NB4 (cell line): ENCODE measurements around the gene PDCL3.

Experiments used
- POLR2A ChIP-seq: IDR thresholded peaks from 2 replicates; pipeline ENCODE4 v1.6.1; 2011; ENCODE audit warnings: mild to moderate bottlenecking; ENCODE audit not compliant: insufficient read length; ENCODE audit errors: extremely low read depth
- TF ChIP-seq, protein P1 (sequence below): IDR thresholded peaks from one replicate; pipeline ENCODE4 v1.5.1; 2012; ENCODE audit warnings: low read depth, low read length

DNA sequence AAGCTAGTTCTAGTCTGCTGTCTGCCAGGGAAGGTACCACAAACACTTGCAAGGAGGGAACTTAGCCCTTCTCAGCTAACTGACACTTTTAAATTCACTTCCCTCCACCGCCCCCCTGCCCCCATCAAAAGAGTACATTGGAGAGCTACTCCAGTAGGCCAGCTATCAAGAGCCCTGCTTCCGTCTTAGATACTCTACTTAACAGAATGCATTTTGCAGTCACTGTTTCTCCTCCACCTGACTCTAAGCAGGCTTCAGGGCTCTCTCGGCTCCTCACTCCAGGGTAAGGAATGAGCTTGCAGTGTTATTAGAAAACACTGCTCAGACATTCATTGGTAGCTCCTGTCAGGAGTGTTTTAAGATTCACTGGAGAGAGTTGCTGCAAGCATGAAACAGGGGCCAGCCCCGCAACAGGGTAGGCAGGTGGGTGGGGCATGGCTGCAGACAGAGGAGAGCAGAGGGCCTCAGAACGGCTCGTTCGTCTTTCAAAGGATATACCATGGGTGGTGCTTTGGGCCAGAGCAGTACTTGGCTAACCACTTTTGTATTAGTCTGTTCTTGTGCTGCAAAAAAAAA is 35.3 kb upstream of the PDCL3 start:
- TF ChIP-seq, protein P1, sequence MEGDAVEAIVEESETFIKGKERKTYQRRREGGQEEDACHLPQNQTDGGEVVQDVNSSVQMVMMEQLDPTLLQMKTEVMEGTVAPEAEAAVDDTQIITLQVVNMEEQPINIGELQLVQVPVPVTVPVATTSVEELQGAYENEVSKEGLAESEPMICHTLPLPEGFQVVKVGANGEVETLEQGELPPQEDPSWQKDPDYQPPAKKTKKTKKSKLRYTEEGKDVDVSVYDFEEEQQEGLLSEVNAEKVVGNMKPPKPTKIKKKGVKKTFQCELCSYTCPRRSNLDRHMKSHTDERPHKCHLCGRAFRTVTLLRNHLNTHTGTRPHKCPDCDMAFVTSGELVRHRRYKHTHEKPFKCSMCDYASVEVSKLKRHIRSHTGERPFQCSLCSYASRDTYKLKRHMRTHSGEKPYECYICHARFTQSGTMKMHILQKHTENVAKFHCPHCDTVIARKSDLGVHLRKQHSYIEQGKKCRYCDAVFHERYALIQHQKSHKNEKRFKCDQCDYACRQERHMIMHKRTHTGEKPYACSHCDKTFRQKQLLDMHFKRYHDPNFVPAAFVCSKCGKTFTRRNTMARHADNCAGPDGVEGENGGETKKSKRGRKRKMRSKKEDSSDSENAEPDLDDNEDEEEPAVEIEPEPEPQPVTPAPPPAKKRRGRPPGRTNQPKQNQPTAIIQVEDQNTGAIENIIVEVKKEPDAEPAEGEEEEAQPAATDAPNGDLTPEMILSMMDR, result no peak
- TF ChIP-seq POLR2A, result no peak
